8988T (cell line): Measurements from ENCODE around the gene OPRD1.

Experiments
- DNase-seq: peaks from one replicate; pipeline ENCODE4 v3.0.0; 2011

OPRD1 gene

DNA sequence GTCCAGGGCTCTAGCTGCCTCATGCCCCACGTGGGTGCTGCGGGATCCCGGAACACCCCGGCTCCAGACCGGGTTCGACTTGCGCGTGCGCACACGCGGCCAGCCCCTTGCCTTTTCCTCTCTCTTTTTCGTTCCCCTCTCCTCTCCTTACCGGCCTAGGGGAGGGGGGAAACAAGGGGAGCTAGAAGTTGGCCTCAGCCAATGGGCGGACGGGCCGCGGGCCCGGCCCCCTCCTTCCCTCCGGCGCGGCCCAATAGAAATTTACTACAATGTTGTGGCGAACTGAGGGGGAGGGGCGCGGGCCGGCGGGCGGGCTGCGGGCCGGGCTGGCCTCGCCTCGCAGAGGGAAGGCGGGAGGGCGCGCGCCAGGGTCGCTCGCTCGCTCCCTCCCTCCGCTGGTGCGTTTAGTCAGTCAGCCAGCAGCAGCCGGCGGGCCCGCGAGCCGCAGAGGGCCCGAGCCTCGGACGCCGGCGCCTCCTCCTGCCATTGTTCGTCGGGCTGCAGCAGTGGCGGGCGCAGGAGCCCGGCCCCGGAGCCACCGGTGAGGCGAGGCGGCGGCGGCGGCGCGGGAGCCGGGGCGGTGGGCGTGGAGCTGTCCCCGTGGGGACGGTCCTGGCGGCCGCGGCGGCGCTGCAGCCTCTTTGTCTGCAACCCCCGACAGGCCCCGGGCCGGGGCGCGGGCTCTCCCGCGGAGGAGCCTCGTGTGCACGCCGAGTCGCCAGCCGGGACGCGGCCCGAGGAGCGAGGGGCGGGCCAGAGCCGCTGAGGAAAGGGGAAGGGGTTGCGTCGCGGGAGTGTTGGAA is 102.5 kb downstream of the OPRD1 start, which contains the start of gene EPB41:
EPB41 (plus strand) TSS at position 342 of the 803 bp plus-strand sequence. CDS start 72,869 bp downstream, outside the sequence.
- DNase-seq, result peak; percentile 84

DNA sequence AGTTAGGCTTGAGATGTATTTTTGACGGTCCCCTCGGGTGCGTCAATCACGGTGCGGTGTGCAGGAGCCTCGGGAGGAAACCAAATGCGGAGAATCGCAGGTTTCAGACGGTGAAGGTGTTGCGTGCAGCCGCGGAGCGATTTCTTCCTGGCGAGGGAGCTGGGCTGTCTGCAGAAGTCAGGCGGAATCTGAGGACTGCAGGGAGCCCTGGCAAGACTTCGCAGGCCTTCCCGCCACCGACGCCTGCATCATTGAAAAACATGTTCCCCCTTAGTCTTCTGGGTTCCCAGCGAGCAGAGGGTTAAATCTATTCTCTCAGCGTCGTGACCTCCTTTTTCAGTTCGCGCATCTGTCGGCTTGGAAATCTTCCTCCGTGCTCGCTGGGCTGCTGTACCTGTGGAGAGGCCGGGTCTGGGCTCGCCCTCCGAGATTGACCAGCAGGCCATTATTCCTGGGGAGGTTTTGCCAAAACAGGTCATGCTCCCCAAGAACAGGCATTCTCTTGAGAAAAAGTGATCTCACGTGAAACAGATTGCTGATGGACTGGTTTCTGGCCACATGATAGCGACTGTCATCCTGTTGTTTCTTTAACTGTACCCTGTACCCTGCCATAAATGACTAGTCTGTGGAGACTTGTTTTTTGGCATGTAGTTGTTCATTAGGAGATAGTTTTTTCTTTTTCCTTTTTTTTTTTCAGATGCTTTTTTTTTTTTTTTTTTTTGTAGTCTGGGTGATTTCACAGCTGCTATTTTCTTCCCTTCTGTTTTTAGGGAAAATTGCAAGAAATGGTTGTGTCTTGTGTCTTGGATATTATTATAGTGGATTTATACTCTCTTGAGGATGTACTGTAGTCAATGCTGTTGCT is 103.3 kb downstream of the OPRD1 start:
- DNase-seq, result peak; percentile 21

DNA sequence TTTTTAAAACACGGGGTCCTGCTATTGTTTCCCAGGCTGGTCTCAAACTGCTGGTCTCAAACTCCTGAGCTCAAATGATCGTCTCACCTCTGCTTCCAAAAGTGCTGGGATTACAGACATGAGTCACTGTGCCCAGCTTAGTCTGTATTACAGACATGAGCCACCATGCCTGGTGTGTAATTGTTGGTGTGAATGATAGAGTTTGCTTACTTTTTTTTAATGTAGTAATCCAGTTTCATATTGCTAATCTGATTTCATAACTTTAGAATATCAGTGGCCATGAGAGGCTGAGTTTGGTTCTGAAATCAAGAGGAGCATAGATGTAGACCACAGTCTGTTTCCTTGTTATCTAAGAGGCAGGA is 105.8 kb downstream of the OPRD1 start:
- DNase-seq, result no peak
